ENCODE data around the gene TSPAN32. TPM values are rescaled to one million over a fixed set of nuclear protein-coding genes. Genes with fewer than 3 reads are reported as not detected.

The TSPAN32 gene
- total RNA-seq, 1 experiment from 2014 or later, result not detected

DNA sequence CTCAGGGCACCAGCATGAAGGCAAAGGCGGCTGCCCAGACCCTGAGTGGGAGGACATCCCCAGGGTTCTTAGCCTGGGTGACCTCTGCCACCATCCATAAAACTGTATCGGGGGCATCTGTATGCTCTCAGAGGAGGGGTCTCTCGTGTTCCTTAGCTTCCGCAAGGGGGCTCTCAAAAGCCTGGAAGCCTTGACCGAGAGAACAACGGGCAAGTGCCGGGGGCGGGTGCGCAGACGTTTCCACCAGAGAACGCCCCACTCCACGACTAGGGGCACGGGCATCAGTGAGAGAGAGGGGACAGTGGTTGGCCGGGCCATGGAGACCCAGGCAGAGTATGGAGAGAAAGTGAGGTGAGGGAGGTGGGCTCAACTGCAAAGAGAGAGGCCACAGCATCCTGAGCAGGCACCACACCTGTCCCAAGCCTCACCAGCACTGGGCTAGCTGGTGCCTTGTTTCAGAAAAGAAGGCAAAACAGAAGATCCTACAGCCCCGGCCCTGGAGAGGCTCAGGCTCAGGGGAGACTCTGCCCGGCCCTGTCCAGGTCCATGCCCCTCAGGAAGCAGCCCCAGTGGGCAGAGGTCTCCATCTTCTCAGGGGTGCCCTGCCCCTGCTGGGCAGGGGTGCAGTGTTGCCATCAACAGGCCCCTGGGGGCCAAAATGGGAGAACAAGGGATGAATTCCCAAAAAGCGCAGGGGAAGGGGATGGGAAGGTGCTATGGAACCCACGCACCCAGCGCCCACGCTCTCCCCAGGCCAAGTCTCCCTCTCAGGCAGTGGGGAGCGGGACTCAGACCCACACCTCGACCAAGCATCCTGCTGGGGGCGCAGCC, 5.9 kb downstream of the TSPAN32 start:
- intact Hi-C loops (cut with micrococcal nuclease), result loop anchor here (5.0 kb wide), 1 partner anchor 95 kb away; the partner anchor contains the start of gene TSSC4
- Histone ChIP-seq H3K36me3 (ENCODE audit: control insufficient read depth in 1 of 2, insufficient read depth in 2 of 2, low read length in 2 of 2) (no peaks in the 10 kb centered on the region), H3K27me3 (ENCODE audit: insufficient read depth, low read length) (no peaks in the 10 kb centered on the region), H3K27ac (ENCODE audit: low read depth, low read length) (no peak overlapping the region), H3K9me3 (ENCODE audit: control insufficient read depth in 1 of 2, insufficient read depth in 1 of 2, low read depth in 1 of 2, low read length in 2 of 2) (no peaks in the 10 kb centered on the region), H3K4me2 (ENCODE audit: low read length) (no peak overlapping the region), H3K79me2 (ENCODE audit: insufficient read depth, low read length) (no peaks in the 10 kb centered on the region), H3K4me1 (ENCODE audit: control insufficient read depth in 1 of 2, insufficient read depth in 2 of 2, low read length in 2 of 2) (peaks cover 0 to 10% of the 10 kb centered on the region in 2 experiments; a peak in 3 of 4 replicates), H4K20me1 (ENCODE audit: insufficient read depth) (no peaks in the 10 kb centered on the region), H3K9me2 (ENCODE audit: insufficient read depth) (no peaks in the 10 kb centered on the region), H2AFZ (ENCODE audit: low read depth, low read length, poor library complexity, severe bottlenecking) (no peak overlapping the region), H3K9ac (ENCODE audit: low read length) (no peak overlapping the region), H3K4me3 (replicated peaks in 1 of 2; ENCODE audit: low read depth in 1 of 2, low read length in 2 of 2) (no peak overlapping the region)
- CTCF ChIA-PET, result interaction anchor here (1.4 to 6.2 kb wide), 2 partner anchors 112 to 223 kb away, joined by 3 to 225 read pairs; no protein-coding TSS in a partner anchor
- DNase-seq (ENCODE audit: low read depth, low spot score), result no peak
- no TSS peak for BruUV-seq (replicated peaks)
- ATAC-seq, result no peak
- RAD21 ChIA-PET (ENCODE audit: low non-redundant PET in 1 of 2, low total read pairs in 2 of 2, uncharacterized antibody in 2 of 2, unreplicated experiment in 2 of 2), result no interaction called here
- TF ChIP-seq FOSL1 (IDR thresholded peaks at IDR 0.05; ENCODE audit: low read depth) (no peak), EGR1 (IDR thresholded peaks at IDR 0.05; ENCODE audit: low read depth) (no peak), SP1 (IDR thresholded peaks at IDR 0.05; ENCODE audit: low read depth) (no peak), RAD21 (IDR thresholded peaks at IDR 0.05; ENCODE audit: low read depth) (no peak), ELF1 (IDR thresholded peaks at IDR 0.05; ENCODE audit: borderline replicate concordance, low read depth) (no peak), CEBPB (IDR thresholded peaks at IDR 0.05; ENCODE audit: low read depth) (no peak), ATF3 (IDR thresholded peaks at IDR 0.05) (no peak)
- TF ChIP-seq, protein P1, sequence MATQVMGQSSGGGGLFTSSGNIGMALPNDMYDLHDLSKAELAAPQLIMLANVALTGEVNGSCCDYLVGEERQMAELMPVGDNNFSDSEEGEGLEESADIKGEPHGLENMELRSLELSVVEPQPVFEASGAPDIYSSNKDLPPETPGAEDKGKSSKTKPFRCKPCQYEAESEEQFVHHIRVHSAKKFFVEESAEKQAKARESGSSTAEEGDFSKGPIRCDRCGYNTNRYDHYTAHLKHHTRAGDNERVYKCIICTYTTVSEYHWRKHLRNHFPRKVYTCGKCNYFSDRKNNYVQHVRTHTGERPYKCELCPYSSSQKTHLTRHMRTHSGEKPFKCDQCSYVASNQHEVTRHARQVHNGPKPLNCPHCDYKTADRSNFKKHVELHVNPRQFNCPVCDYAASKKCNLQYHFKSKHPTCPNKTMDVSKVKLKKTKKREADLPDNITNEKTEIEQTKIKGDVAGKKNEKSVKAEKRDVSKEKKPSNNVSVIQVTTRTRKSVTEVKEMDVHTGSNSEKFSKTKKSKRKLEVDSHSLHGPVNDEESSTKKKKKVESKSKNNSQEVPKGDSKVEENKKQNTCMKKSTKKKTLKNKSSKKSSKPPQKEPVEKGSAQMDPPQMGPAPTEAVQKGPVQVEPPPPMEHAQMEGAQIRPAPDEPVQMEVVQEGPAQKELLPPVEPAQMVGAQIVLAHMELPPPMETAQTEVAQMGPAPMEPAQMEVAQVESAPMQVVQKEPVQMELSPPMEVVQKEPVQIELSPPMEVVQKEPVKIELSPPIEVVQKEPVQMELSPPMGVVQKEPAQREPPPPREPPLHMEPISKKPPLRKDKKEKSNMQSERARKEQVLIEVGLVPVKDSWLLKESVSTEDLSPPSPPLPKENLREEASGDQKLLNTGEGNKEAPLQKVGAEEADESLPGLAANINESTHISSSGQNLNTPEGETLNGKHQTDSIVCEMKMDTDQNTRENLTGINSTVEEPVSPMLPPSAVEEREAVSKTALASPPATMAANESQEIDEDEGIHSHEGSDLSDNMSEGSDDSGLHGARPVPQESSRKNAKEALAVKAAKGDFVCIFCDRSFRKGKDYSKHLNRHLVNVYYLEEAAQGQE (IDR thresholded peaks at IDR 0.05; ENCODE audit: low read depth), result no peak
- POLR2A ChIA-PET, result interaction anchor here (1.0 kb wide), 1 partner anchor 113 kb away, joined by 3 read pairs; no protein-coding TSS in a partner anchor

All from HCT116 (cell line).